Left colon (tissue), 2 donors: ENCODE results near the gene PLCL2. TPM values are rescaled to one million over a fixed set of nuclear protein-coding genes. Genes with fewer than 3 reads are reported as not detected.

Experiments
- ATAC-seq: fragments of 200-7000 bp; cut with Tn5 transposase; one replicate; pipeline ENCODE4 v1.9.1; 2020; ENCODE audit warnings: mild to moderate bottlenecking, moderate library complexity
- DNase-seq, 2 donors: peaks; one replicate each; pipeline ENCODE4 v3.0.0-alpha.2; 2020
- intact Hi-C, 2 donors: fragments of 100-400 bp; cut with DNase I in 1 of 2; cut with micrococcal nuclease in 1 of 2; formaldehyde crosslinking; loops; one replicate each; pipeline versions ENCODE4 v1.11.2 to v1.14.0; 2022; cut with DNase I, micrococcal nuclease
- total RNA-seq, 2 donors: library from RNA; stranded (reverse); fragmentation: NEBNext Ultra II Directional; extraction: Animal tissue kit (Norgen Biotek cat#: 25700); gene quantifications; one replicate each; pipeline ENCODE4 v1.2.1, GENCODE V29; 2021
- donor health status: DM: no; HTN: no; CAD: no.
- donor health status: DM: yes; HTN: yes; CAD: no.

The PLCL2 gene
- total RNA-seq, 2 donors from 2014 or later = 15.3 to 28.7 TPM

DNA sequence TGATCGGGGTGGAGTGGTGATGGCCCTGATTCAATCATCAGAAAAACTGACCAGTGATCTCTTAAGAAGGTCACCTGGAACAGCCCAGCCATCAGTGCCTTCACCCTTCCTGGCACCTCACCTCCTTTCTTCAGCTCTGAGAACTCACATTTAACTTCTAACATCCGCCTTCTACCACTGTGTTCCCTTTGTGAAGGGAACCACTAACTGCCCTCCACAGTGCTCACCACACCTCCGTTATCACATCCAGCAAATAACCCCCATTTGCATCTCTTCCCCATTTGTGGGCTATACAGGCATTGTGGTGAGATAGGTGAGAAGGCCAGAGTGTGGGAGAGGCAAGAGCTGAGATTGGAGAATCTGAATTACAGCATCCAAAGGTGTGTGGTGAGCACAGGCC is 107.4 kb downstream of the PLCL2 start:
- no peak for ATAC-seq
- intact Hi-C loops = no loop called here
- DNase-seq = no peak

DNA sequence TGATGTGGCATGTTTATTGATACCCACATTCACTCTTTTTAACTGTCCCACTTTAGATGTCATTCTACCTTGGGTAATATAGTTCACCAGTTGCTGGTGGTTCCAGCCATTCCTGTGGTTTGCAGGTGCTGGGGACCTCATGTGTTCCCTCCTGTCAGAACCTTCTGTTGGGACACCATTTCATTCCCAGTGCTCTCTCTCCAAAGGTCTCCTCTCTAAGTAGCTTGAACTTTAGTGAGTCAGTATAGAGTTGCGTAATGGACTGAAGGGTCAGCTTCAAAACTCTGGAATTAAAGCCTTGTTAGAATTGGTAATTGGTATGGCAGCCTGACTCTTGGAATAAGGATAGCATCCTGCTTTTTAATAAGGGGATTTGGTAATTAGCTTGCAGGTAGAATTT is 108.5 kb downstream of the PLCL2 start:
- ATAC-seq (no peak), DNase-seq (no peak)
- intact Hi-C loops = no loop called here

DNA sequence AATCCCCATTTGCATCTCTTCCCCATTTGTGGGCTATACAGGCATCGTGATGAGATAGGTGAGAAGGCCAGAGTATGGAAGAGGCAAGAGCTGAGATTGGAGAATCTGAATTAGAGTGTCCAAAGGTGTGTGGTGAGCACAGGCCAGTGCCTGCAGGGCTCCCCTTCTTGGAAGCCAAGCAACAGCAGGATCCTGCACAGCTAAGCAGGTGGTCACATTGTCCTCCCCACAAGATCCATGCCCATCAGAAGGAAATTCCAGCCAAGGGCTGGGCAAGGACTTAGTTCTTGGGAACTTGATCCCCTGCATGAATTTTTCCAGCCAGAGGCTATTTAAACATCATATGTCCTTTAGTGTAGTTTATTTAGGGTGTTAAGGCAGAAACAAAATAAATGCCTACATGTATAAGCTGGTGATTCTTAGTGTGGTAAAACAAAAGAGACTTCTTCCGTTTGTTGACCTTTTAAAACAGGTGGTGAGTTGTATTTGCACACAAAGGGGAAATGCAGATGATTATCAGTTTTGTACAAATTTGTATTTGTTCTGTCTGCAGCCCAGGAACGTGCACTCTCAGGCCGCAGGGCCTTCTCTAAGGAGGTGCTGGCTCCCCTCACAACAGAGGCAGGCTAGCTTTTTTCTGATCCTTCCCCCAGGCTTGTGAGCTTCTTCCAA is 110.2 kb downstream of the PLCL2 start:
- intact Hi-C loops = no loop called here
- peak; percentile 66 for ATAC-seq
- no peak for DNase-seq

DNA sequence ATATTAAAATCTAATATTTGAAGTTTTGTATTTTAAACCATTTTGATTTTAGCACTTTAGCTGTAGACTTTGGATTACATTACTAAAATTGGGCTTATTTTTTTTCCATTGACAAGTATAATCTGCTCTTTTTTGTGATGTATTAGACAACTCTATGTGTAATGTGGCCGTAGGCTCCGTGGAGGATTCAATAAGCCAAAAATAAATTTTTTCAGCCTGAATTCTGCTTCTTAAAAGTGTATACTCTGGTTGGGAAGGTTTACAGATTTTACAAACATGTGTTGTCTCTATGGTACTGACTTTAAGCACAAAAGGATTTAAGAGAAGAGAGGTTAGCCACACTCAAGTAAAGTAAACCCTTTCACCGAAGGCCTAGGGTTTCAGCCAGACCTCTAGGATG is 110.8 kb downstream of the PLCL2 start:
- DNase-seq (no peak), ATAC-seq (no peak)
- intact Hi-C loops = no loop called here

DNA sequence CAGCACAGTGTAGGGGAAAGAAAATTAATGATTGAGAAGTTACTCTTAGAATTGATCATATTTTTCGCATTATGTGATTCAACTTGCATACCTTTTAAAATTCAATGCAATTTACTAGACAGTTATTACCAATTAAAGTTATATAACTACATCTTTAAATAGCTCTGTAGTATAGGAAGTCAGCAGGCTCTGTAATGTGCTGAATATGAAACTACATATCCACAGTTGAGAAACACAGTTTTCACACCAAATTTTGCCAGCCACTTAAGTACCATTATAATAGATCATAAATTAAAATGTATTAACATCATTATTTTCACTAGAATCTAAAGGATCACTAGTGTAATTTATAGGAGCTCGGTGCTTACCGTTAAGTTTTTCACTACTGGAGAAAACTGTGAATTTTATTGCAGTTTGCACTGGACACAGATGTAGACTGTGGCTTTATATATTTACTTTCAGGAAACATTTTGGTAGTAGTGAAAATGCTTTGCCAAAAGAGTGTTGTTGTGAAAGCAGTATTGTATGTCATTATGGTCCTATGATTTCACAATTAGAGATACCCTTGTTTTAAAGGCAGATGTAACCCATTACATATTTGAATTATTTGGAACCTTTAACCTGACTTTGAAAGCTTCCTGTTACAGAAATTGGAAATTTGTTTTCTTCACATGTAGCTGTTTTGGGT is 113.6 kb downstream of the PLCL2 start:
- DNase-seq = no peak
- intact Hi-C loops = no loop called here
- no peak for ATAC-seq

DNA sequence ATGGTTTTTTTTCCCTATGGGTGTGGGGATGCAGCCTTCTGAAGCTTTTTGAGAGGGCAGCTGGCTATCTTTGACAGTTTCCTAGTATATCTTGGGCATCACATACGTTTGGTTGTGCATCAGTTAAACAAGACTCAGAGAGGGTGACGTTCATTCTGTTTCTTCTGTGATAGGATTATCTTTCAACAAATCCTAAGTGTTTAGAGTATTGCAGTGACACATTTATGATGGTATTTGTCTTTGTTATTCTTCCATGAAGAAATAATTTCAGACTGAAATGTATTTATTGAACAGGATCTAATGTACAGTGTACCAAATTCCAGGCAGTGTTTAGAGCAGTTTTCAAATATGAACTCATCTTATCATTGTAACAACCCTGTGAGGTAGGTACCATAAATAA is 114.4 kb downstream of the PLCL2 start:
- no peak for ATAC-seq
- no peak for DNase-seq
- intact Hi-C loops = no loop called here

DNA sequence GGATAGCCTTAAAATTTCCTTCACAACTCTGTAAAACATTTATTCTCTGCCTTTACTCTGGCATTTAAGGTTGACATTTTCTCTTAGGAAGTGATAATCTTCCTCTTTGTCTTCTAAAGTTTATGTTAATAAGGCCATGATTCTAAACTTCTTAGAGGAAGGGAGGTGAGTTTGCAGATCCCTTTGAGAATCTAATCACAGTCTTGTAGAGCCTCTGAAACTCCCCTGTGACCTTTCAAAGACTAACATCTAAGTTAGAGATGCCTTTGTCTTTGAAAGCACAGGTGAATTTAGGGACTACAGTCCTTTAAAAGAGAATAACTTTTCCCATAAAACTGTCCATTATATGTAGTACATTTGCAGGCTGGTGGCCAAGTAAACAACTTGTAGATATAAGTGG is 115.1 kb downstream of the PLCL2 start:
- no peak for ATAC-seq
- intact Hi-C loops = no loop called here

DNA sequence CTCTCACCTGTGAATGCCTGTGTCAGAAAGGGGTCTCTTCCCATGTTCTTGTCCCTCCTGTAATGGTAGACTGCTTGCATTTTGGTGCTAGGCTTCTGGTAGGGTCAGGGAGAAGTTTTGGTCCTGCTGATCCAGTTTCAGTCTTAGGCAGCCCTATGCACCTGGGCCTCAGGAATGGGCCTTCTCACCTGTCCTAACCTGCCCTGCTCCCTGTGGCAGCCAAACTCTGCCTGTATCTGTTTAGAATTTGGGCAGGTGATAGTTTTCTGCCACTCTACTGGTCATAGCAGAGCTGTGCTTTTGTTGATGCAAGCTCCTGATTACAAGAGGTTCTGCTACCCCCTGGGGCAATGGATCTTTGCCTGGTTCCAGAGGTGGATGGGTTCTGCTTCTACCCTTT is 118.7 kb downstream of the PLCL2 start:
- intact Hi-C loops = no loop called here
- no peak for ATAC-seq
- DNase-seq = no peak

More for the DNA sequence above, 115.1 kb downstream of the PLCL2 start:
- no peak for DNase-seq

DNA sequence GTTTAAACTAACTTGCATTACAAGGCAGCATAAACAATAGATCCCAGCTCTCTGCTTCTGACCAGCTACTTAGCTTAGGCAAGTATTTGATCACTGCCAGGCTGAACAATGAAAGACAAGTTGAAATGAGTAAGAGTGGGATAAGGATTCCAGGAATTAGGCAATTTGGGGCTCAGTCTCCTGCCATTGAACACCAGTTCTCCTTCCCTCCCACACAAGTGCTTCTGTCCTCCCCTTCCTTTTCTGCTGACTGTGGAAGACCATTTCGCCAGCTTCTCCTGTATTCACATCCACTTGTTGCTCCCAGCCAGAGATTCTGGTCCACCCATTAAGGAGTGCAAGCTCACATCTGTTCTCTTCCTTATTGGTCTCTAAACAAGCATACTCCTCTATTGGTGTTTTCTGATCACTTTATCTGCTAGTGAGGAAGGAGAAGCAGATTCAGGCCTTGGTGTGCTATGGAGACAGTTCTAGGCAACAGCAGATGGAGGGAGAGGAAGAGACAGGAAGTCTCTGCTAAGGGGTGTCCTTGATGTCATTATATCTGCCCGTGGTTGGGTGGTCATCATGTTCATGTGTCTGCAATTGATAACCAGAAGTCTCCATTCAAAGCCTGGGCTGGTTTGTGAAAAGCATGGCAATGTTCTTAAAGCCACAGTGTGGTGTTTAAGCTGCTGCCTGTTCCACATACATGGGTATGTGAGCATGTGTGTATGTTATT is 121.5 kb downstream of the PLCL2 start:
- no peak for DNase-seq
- intact Hi-C loops = no loop called here
- ATAC-seq = peak; percentile 30

DNA sequence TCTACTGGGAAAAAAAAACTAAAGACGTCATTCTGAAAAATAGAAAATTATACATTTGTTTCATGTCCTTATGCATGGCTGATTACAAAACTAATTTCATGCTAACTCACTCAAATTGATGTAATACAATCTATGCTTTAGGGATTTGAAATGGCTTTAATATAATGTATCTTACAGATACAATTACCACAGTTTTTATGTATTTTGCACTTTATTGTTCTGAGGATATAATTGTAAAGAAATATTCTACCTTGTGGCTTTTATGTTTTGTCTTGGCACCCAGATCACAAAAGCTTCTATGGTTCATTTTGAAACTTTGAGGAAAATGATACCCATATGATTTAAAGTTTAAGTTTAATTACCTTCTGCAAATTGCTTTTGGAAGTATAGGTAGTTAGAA is 122.5 kb downstream of the PLCL2 start:
- intact Hi-C loops = no loop called here
- DNase-seq = no peak
- ATAC-seq = no peak

DNA sequence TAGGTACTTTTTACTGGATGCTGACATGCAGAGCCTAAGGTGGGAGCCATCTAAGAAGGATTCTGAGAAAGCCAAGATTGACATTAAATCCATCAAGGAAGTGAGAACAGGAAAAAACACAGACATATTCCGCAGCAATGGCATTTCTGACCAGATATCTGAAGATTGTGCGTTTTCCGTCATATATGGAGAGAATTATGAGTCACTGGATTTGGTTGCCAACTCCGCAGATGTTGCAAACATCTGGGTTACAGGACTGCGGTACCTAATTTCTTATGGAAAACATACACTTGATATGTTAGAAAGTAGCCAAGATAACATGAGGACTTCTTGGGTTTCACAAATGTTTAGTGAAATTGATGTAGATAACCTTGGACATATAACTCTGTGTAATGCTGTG is 125.1 kb downstream of the PLCL2 start:
- DNase-seq (no peak), ATAC-seq (no peak)
- intact Hi-C loops = no loop called here

DNA sequence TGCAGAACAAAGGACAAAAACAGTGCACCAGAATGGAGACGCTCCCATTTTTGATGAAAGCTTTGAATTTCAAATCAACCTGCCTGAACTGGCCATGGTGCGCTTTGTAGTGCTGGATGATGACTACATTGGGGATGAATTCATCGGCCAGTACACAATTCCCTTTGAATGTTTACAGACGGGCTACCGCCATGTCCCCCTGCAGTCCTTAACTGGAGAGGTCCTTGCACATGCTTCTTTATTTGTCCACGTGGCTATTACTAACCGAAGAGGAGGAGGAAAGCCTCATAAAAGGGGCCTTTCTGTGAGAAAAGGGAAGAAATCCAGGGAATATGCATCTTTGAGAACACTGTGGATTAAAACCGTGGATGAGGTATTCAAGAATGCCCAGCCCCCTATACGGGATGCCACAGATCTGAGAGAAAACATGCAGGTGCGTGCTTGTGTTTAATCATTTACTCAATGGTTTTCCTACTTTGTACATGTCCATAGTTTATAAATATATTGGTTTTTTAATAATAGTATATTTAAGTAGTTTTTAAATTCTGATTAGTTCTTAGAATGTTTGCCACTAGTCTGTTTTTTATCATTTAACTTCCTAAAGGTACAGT is 127.1 kb downstream of the PLCL2 start:
- DNase-seq = no peak

DNA sequence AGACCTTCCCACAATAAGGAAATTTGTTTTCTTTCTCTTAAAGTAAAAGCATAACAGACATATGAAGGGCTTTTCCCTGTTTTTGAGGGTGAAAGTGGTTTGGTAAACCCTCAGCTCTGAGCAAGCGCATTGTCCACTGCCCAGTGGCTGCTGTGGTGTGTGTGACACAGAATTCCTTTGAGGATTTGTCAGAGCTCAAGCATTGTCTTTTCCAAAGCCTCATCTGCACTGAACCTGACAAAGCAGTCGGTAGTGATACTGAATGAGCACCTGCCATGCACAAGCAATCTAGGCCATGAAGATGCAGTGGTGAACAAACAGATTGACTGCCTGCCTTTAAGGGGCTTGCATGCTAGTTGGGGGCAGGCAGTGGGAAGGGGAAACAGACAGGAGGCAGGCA is 128.3 kb downstream of the PLCL2 start:
- DNase-seq = no peak
- intact Hi-C loops = no loop called here
- ATAC-seq = no peak

More for the DNA sequence above, 127.1 kb downstream of the PLCL2 start:
- intact Hi-C loops = no loop called here
- no peak for ATAC-seq

DNA sequence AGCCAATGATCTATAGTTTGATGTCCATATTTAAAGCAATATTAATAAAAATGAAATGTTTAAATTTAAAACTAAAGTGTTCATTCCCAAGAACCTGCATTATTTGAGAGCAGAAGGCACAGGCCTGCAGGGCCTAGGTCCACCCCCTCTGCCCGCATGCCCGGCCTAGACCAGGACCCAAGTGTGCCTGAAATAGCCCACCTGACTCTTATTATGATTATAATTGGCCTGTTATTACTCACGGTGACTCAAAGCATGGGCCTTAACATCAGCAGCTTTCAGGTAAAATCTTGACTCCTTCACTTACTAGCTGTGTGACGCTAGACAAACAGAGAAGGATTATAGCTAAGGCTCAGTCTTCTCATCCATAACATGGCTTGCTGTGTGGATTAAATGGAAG is 128.8 kb downstream of the PLCL2 start:
- intact Hi-C loops = no loop called here
- ATAC-seq (no peak), DNase-seq (no peak)

DNA sequence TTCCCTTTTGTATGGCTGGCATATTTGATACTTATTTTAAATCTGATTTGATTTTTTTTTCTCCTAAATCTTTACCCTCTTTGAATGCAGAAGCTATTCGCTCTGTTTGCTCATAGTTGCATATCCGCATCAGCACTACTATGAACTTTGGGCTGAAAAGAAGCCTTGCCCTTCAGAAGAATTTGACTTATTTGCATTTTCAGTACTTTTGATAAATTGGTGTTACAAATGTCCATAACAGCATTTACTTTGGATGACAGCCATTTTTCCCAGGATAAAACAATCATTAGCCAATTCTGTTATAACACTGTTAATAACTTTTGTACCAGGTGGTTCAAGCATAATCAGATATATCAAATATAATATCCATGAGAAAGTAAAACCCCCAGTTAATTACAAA is 129.5 kb downstream of the PLCL2 start:
- DNase-seq (no peak), ATAC-seq (no peak)

DNA sequence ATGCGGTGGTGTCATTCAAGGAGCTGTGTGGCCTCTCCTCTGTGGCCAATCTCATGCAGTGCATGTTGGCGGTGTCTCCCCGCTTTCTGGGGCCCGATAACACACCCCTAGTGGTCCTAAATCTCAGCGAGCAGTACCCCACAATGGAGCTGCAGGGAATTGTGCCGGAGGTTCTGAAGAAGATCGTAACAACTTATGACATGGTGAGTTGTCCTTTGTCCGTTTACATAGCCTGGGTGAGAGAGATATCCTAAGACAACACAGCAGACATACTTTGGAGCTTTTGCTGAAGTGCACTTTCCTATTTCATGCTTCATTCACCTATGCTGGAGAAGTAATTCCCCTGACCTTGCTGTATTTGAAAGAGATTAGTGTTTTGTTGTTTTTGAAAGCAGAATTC is 130.0 kb downstream of the PLCL2 start:
- intact Hi-C loops = no loop called here
- ATAC-seq (peak; percentile 31), DNase-seq (no peak)

More for the DNA sequence above, 129.5 kb downstream of the PLCL2 start:
- intact Hi-C loops = no loop called here

DNA sequence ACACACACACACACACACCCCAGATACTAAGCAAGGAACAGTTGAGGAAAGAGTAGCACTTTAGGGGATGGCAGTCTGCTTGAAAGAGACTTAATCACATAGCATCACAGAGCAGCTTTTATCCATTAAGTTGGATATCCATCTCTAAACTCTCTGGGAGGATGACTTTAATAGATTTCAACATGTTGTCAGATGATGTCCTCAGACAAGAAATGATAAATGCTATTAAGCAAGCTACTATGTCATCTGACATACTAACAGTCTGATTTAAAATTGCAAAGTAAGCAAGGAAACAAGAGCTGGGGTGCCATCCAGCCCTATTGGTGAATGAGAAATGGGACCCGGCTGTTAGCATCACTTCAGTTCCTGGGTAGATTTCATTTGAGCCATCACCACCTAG is 136.9 kb downstream of the PLCL2 start:
- intact Hi-C loops = no loop called here

DNA sequence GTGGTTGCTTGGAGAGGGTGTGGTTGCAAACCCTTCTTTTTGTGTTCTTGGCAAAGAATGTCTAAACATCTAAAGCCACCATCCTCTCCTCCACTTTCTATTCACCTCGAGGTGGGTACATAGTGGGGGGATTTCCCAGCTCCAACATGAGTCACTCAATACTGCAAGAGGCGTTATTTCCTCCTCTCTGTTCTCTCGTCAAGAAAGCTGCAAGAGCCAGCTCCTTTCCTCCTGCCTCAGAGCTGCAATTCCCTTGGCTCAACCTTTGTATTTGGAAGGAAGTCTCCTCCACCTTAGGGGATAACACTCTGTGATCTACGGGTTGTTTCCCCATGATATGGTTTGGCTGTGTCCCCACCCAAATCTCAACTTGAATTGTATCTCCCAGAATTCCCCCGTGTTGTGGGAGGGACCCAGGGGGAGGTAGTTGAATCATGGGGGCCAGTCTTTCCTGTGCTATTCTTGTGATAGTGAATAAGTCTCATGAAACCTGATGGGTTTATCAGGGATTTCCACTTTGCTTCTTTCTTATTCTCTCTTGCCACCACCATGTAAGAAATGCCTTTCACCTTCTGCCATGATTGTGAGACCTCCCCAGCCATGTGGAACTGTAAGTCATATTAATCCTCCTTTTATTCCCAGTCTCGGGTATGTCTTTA is 138.4 kb downstream of the PLCL2 start:
- DNase-seq (no peak), ATAC-seq (no peak)
- intact Hi-C loops = no loop called here

More for the DNA sequence above, 136.9 kb downstream of the PLCL2 start:
- DNase-seq = no peak
- no peak for ATAC-seq

DNA sequence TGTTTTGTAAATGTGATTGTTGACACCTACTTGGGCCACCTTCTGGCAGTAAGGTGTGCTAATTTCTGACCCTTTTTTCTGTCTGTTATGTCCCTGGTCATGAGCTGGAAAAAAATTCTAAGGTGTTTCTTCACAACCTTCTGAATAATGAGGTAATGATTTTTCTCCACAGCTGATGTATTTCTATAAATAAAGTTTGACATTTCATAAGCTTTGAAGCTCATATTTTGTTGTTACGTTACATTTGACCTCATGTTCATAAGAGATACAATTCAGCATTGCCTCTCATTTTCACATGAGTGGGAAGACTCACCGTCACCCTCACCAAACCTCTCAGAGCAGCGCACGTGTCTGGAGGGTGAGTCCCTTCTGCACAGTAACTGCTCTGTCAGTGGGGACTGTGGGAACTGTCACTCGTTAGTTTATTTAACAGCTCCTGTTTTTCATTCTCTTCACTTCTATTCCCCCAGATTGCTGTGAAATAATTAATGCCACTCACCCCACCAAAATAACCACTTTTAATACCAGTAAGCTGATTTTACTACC is 140.9 kb downstream of the PLCL2 start:
- DNase-seq = no peak
- no peak for ATAC-seq
- intact Hi-C loops = no loop called here
